Heart right ventricle (tissue), 16 donors: Measurements from ENCODE around the gene CEP152. TPM values are rescaled to one million over a fixed set of nuclear protein-coding genes. Genes with fewer than 3 reads are reported as not detected.
"Not testable (repeated sequence)": the region's sequence is repeated elsewhere in the genome, so short reads cannot be mapped to it uniquely, and the experiment has no call there.

ENCODE experiments used
- ATAC-seq, 8 donors: fragments of 200-7000 bp; cut with Tn5 transposase; one replicate each; pipeline ENCODE4 v1.9.1; 2020; ENCODE audit warnings: mild to moderate bottlenecking in 8 of 8, moderate library complexity in 8 of 8, moderate number of reproducible peaks in 1 of 8
- DNase-seq, 2 donors: peaks; one replicate each; pipeline ENCODE4 v3.0.0-alpha.2; 2020
- H3K27ac ChIP-seq, 10 donors: fragments of 200-600 bp; sonication (generic) in 2 of 10; one replicate each; pipeline versions ENCODE4 v1.5.0 to v1.8.0; 2020 to 2022; ENCODE audit warnings: mild to moderate bottlenecking in 3 of 10
- H3K27me3 ChIP-seq, 7 donors: fragments of 200-600 bp; one replicate each; pipeline ENCODE4 v1.8.0; 2021 to 2022; ENCODE audit warnings: mild to moderate bottlenecking in 2 of 7
- H3K36me3 ChIP-seq, 9 donors: fragments of 200-600 bp; sonication (generic) in 1 of 9; one replicate each; pipeline versions ENCODE4 v1.5.0 to v1.8.0; 2020 to 2022; ENCODE audit warnings: mild to moderate bottlenecking in 2 of 9
- H3K4me1 ChIP-seq, 9 donors: fragments of 200-600 bp; sonication (generic) in 1 of 9; one replicate each; pipeline versions ENCODE4 v1.5.0 to v1.8.0; 2020 to 2022; ENCODE audit warnings: mild to moderate bottlenecking in 4 of 9
- H3K4me3 ChIP-seq, 10 donors: fragments of 200-600 bp; sonication (generic) in 2 of 10; one replicate each; pipeline versions ENCODE4 v1.5.0 to v1.8.0; 2020 to 2022; ENCODE audit warnings: mild to moderate bottlenecking in 7 of 10, moderate library complexity in 2 of 10
- H3K9me3 ChIP-seq, 11 donors: fragments of 200-600 bp in 10 of 11; sonication (generic) in 2 of 11; one replicate each; pipeline versions ENCODE4 v1.5.0 to v1.8.0; 2013 to 2022; ENCODE audit warnings: mild to moderate bottlenecking in 2 of 11, control low read depth in 1 of 11, moderate library complexity in 1 of 11
- CTCF ChIP-seq, 9 donors: fragments of 200-600 bp; sonication (generic) in 2 of 9; IDR thresholded peaks; one replicate each; pipeline versions ENCODE4 v1.5.0 to v1.8.0; 2021 to 2022; ENCODE audit warnings: antibody characterized with exemption in 9 of 9, mild to moderate bottlenecking in 5 of 9, moderate library complexity in 1 of 9
- WGBS, 2 donors: extraction: QIAGEN DNeasy Blood & Tissue Kit; methylation state at CpG; one replicate each; pipeline ENCODE4 v1.1.7; 2013; ENCODE audit warnings: inconsistent platforms in 1 of 2; 5-methylcytosine and 5-hydroxymethylcytosine counted together
- intact Hi-C, 10 donors: fragments of 100-400 bp; cut with DNase I; formaldehyde crosslinking; loops; one replicate each; pipeline versions ENCODE4 v1.11.1 to v1.14.2; 2022
- polyA plus RNA-seq, 2 donors: library from polyadenylated mRNA; stranded (reverse); fragments of 200-250 nt; gene quantifications; one replicate each; pipeline ENCODE4 v1.2.3, GENCODE V29; 2013
- total RNA-seq, 10 donors: library from RNA; stranded (reverse); fragmentation: NEBNext Ultra II Directional in 3 of 10; extraction: Animal tissue kit (Norgen Biotek cat#: 25700) in 3 of 10; gene quantifications; one replicate each; pipeline versions ENCODE4 v1.2.1 to v1.2.4, GENCODE V29; 2021 to 2023
- donor health status: Arrhythmogenic right ventricular cardiomyopathy.
- donor health status: ischemic (EF 13 %, LVEDD 7.1; RV severe dilation, severe dysfunction).
- donor health status: healthy with polysubstance abuse.
- donor health status: DM: no; HTN: yes; CAD: no.
- donor health status: DM: no; HTN: no; CAD: no.
- donor health status: ischemic (EF 25% LVEDD 6.9; RV normal size, moderate dysfunction).
- donor health status: ischemic (EF 25% LVEDD 5.7; RV mildly dilated, moderate dysfunction).
- donor health status: healthy.
- donor health status: DM: yes; HTN: yes; CAD: no.
- donor health status: Ischemic cardiomyopathy.
- donor health status: ischemic (EF 35%, LVEDD 5.7; RV mildly dilated, moderate dysfunction).
- donor health status: nonischemic (EF 11% LVEDD 7.7; RV severe dilation, severe dysfunction).
- donor health status: DM: yes; HTN: yes; CAD: no.
- donor health status: PGD.
- donor health status: ischemic (EF 29% LVEDD 5.4; RV normal size, mild dysfunction).
- donor health status: nonischemic (EF 23%, LVEDD 6.1; RV moderate dilation, normal function).

CEP152 gene
- total and polyA plus RNA-seq, 12 donors: 0.51 to 1.8 (median 1.1) TPM

- Histone ChIP-seq H3K4me1 (peaks cover 0 to 13% (median 0%) of the 10 kb centered on the region in 9 donors), H3K27ac (peak overlapping the region in 1 of 10 donors; percentile 10), H3K27me3 (no peaks in the 10 kb centered on the region), H3K9me3 (peaks cover 0 to 3% (median 0%) of the 10 kb centered on the region in 11 donors), H3K4me3 (no peak overlapping the region), H3K36me3 (no peaks in the 10 kb centered on the region)
- DNase-seq (peak in 1 of 2 donors; percentile 16), ATAC-seq (peak in 7 of 8 donors; percentile 68 to 89 (median 80))
- intact Hi-C loops: loop anchor here in 3 of 10 donors (5.0 to 10.0 kb wide), 3 partner anchors 498 to 559 kb away; no protein-coding TSS in a partner anchor
- TF ChIP-seq CTCF (IDR thresholded peaks at IDR 0.05): peak in 7 of 9 donors; percentile 37 to 60 (median 49)
- 20 to 21% methylated on average over 6 of the region's 6 CpGs for WGBS, 2 donors
Observed at GRCh38 chr15:48855501-48856440, 44.9 kb upstream of the CEP152 start.

- not testable (repeated sequence) for H3K4me3 ChIP-seq, ATAC-seq, H3K27ac ChIP-seq, DNase-seq, H3K36me3 ChIP-seq, H3K27me3 ChIP-seq, H3K9me3 ChIP-seq
- intact Hi-C loops: loop anchor here in 2 of 10 donors (10.0 kb wide), 2 partner anchors 500 to 560 kb away; no protein-coding TSS in a partner anchor
- H3K4me1 ChIP-seq: peaks cover 0 to 13% (median 0%) of the 10 kb centered on the region in 9 donors
- 99% methylated on average over 3 of the region's 3 CpGs for WGBS, 2 donors
Observed at GRCh38 chr15:48854434-48854833, 43.6 kb upstream of the CEP152 start.

GRCh38 chr15:48851956-48852355, 41.1 kb upstream of the CEP152 start:
- no peak for ATAC-seq
- DNase-seq: no peak
- intact Hi-C loops: loop anchor here in 2 of 10 donors (10.0 kb wide), 2 partner anchors 497 to 563 kb away; no protein-coding TSS in a partner anchor

GRCh38 chr15:48850648-48851047, 39.8 kb upstream of the CEP152 start:
- TF ChIP-seq CTCF (IDR thresholded peaks at IDR 0.05): no peak
- Histone ChIP-seq H3K9me3 (peaks cover 0 to 3% (median 0%) of the 10 kb centered on the region in 11 donors), H3K27ac (no peak overlapping the region), H3K4me3 (no peak overlapping the region), H3K27me3 (no peaks in the 10 kb centered on the region), H3K36me3 (no peaks in the 10 kb centered on the region), H3K4me1 (peaks cover 0 to 6% (median 0%) of the 10 kb centered on the region in 9 donors)
- whole genome bisulfite sequencing, 2 donors: 67% methylated on average over 2 of the region's 2 CpGs
- DNase-seq (no peak), ATAC-seq (no peak)
- intact Hi-C loops: loop anchor here in 2 of 10 donors (10.0 kb wide), 2 partner anchors 496 to 564 kb away; no protein-coding TSS in a partner anchor

More at GRCh38 chr15:48851956-48852355, 41.1 kb upstream of the CEP152 start:
- H3K9me3 ChIP-seq: peaks cover 0 to 3% (median 0%) of the 10 kb centered on the region in 11 donors
- no peaks in the 10 kb centered on the region for H3K27me3 ChIP-seq
- no peak for TF ChIP-seq CTCF (IDR thresholded peaks at IDR 0.05)
- no peak overlapping the region for H3K4me3 ChIP-seq
- peaks cover 0 to 13% (median 0%) of the 10 kb centered on the region in 9 donors for H3K4me1 ChIP-seq
- no peaks in the 10 kb centered on the region for H3K36me3 ChIP-seq
- H3K27ac ChIP-seq: no peak overlapping the region
